Endodermal cell (in vitro differentiated cells): ENCODE measurements around the gene KCNQ5. TPM values are rescaled to one million over a fixed set of nuclear protein-coding genes. Genes with fewer than 3 reads are reported as not detected.

ENCODE experiments used
- DNase-seq: peaks from one replicate; pipeline ENCODE4 v3.0.0-alpha.2; 2017
- H3K27ac ChIP-seq: 2 replicates; pipeline ENCODE4 v1.5.1; 2013; ENCODE audit warnings: mild to moderate bottlenecking, low read depth, low read length, moderate library complexity
- H3K27me3 ChIP-seq: 2 replicates; pipeline ENCODE4 v1.6.1; 2013; ENCODE audit warnings: mild to moderate bottlenecking, low read length, moderate library complexity; ENCODE audit not compliant: insufficient read depth, control insufficient read depth, poor library complexity, severe bottlenecking
- H3K36me3 ChIP-seq: 2 replicates; pipeline ENCODE4 v1.7.0; 2013; ENCODE audit warnings: mild to moderate bottlenecking, low read length, moderate library complexity; ENCODE audit not compliant: control insufficient read depth, insufficient read depth
- H3K4me1 ChIP-seq: one replicate; pipeline ENCODE4 v1.7.0; 2013; ENCODE audit warnings: low read length; ENCODE audit not compliant: control insufficient read depth, insufficient read depth
- H3K4me3 ChIP-seq: 2 replicates; pipeline ENCODE4 v1.5.1; 2013; ENCODE audit warnings: mild to moderate bottlenecking, low read length, moderate library complexity
- H3K9ac ChIP-seq: 2 replicates; pipeline ENCODE4 v1.6.1; 2013; ENCODE audit warnings: mild to moderate bottlenecking, low read length, moderate library complexity; ENCODE audit not compliant: poor library complexity, severe bottlenecking; ENCODE audit errors: extremely low read depth
- H3K9me3 ChIP-seq: 2 replicates; pipeline ENCODE4 v1.6.1; 2013; ENCODE audit warnings: mild to moderate bottlenecking, low read length, moderate library complexity; ENCODE audit not compliant: control insufficient read depth
- H3K27ac Mint-ChIP-seq: 2 replicates; pipeline ENCODE4 v1.8.0; 2020; ENCODE audit warnings: mixed read lengths
- H3K27me3 Mint-ChIP-seq: 2 replicates; pipeline ENCODE4 v1.8.0; 2021; ENCODE audit warnings: mild to moderate bottlenecking, mixed read lengths; ENCODE audit not compliant: insufficient read depth
- H3K36me3 Mint-ChIP-seq: 2 replicates; pipeline ENCODE4 v1.8.0; 2020; ENCODE audit warnings: low read depth, mixed read lengths
- H3K4me1 Mint-ChIP-seq: 2 replicates; pipeline ENCODE4 v1.8.0; 2020; ENCODE audit warnings: mixed read lengths
- H3K4me3 Mint-ChIP-seq: 2 replicates; pipeline ENCODE4 v1.8.0; 2020; ENCODE audit warnings: mild to moderate bottlenecking, moderate library complexity, mixed read lengths
- H3K9me3 Mint-ChIP-seq: 2 replicates; pipeline ENCODE4 v1.8.0; 2020; ENCODE audit warnings: mild to moderate bottlenecking, mixed read lengths
- WGBS, 2 experiments: methylation state at CpG; one replicate each; pipeline versions ENCODE4 v1.1.5 to v1.1.7; 2013; ENCODE audit warnings: missing lambda C conversion rate in 2 of 2, mixed read lengths in 1 of 2; ENCODE audit not compliant: insufficient coverage in 1 of 2, insufficient read length in 1 of 2; 5-methylcytosine and 5-hydroxymethylcytosine counted together
- total RNA-seq, 2 donors: library from RNA; stranded (reverse); fragmentation: NEBNext Ultra II Directional in 1 of 2; extraction: Animal tissue kit (Norgen Biotek cat#: 25700) in 1 of 2; gene quantifications; 2 replicates in 1 of 2; 3 replicates in 1 of 2; pipeline ENCODE4 v1.2.1, GENCODE V29; 2021
- TF ChIP-seq, protein P1 (sequence below): fragments of 200-600 bp; sonication (generic); conservative IDR thresholded peaks from 2 replicates; pipeline ENCODE4 v1.5.0; 2021; ENCODE audit warnings: antibody characterized with exemption, mild to moderate bottlenecking

KCNQ5 gene
- total RNA-seq, 2 donors from 2014 or later: 2.4 to 8.3 TPM

- no peaks in the 10 kb centered on the region for H3K9me3 ChIP-seq
- TF ChIP-seq, protein P1, sequence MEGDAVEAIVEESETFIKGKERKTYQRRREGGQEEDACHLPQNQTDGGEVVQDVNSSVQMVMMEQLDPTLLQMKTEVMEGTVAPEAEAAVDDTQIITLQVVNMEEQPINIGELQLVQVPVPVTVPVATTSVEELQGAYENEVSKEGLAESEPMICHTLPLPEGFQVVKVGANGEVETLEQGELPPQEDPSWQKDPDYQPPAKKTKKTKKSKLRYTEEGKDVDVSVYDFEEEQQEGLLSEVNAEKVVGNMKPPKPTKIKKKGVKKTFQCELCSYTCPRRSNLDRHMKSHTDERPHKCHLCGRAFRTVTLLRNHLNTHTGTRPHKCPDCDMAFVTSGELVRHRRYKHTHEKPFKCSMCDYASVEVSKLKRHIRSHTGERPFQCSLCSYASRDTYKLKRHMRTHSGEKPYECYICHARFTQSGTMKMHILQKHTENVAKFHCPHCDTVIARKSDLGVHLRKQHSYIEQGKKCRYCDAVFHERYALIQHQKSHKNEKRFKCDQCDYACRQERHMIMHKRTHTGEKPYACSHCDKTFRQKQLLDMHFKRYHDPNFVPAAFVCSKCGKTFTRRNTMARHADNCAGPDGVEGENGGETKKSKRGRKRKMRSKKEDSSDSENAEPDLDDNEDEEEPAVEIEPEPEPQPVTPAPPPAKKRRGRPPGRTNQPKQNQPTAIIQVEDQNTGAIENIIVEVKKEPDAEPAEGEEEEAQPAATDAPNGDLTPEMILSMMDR: no peak
- no peak overlapping the region for H3K9ac ChIP-seq
- Mint-ChIP-seq H3K4me1 (peaks cover 9% of the 10 kb centered on the region), H3K36me3 (no peaks in the 10 kb centered on the region), H3K27me3 (peaks cover 10% of the 10 kb centered on the region), H3K4me3 (no peak overlapping the region), H3K9me3 (no peaks in the 10 kb centered on the region), H3K27ac (no peak overlapping the region)
- H3K27me3 ChIP-seq: no peaks in the 10 kb centered on the region
- no peaks in the 10 kb centered on the region for H3K36me3 ChIP-seq
- no peak for DNase-seq
- no peak overlapping the region for H3K27ac ChIP-seq
- 90% methylated on average over 1 of the region's 1 CpG; no CpG with 5 or more reads in 1 of the 2 experiments for WGBS, 2 experiments
- H3K4me3 ChIP-seq: no peak overlapping the region
- peaks cover 7% of the 10 kb centered on the region for H3K4me1 ChIP-seq
Measured at GRCh38 chr6:72672906-72673305, 51.0 kb downstream of the KCNQ5 start.

- H3K9ac ChIP-seq: no peak overlapping the region
- H3K27ac ChIP-seq: no peak overlapping the region
- no peaks in the 10 kb centered on the region for H3K9me3 ChIP-seq
- no peak overlapping the region for H3K4me3 ChIP-seq
- no peaks in the 10 kb centered on the region for H3K27me3 ChIP-seq
- no peaks in the 10 kb centered on the region for H3K36me3 ChIP-seq
- no peaks in the 10 kb centered on the region for H3K9me3 Mint-ChIP-seq
- TF ChIP-seq, protein P1: no peak
- H3K4me1 Mint-ChIP-seq: peaks cover 9% of the 10 kb centered on the region
- H3K4me3 Mint-ChIP-seq: no peak overlapping the region
- H3K27me3 Mint-ChIP-seq: peaks cover 10% of the 10 kb centered on the region
- no peak overlapping the region for H3K27ac Mint-ChIP-seq
- DNase-seq: no peak
- 100% methylated on average over 1 of the region's 1 CpG for WGBS, 2 experiments
- no peaks in the 10 kb centered on the region for H3K36me3 Mint-ChIP-seq
- H3K4me1 ChIP-seq: peaks cover 7% of the 10 kb centered on the region
Measured at GRCh38 chr6:72674842-72675241, 53.0 kb downstream of the KCNQ5 start.

- peaks cover 7% of the 10 kb centered on the region for H3K4me1 ChIP-seq
- no peak overlapping the region for H3K27ac ChIP-seq
- H3K9ac ChIP-seq: no peak overlapping the region
- H3K4me1 Mint-ChIP-seq: peaks cover 10% of the 10 kb centered on the region
- no peak overlapping the region for H3K27ac Mint-ChIP-seq
- WGBS, 2 experiments: 83 to 100% methylated on average over 1 of the region's 1 CpG
- no peaks in the 10 kb centered on the region for H3K27me3 ChIP-seq
- no peak for DNase-seq
- H3K27me3 Mint-ChIP-seq: peaks cover 9% of the 10 kb centered on the region
- TF ChIP-seq, protein P1: no peak
- H3K4me3 Mint-ChIP-seq: no peak overlapping the region
- no peaks in the 10 kb centered on the region for H3K36me3 Mint-ChIP-seq
- no peaks in the 10 kb centered on the region for H3K9me3 Mint-ChIP-seq
- H3K36me3 ChIP-seq: no peaks in the 10 kb centered on the region
- peak overlapping the region; percentile 32 for H3K4me3 ChIP-seq
- H3K9me3 ChIP-seq: no peaks in the 10 kb centered on the region
Measured at GRCh38 chr6:72675396-72675795, 53.5 kb downstream of the KCNQ5 start.
